Femur (tissue), 1 donor: ENCODE data around the gene YPEL1.

ENCODE experiments used
- DNase-seq: peaks from one replicate; pipeline ENCODE4 v3.0.0-alpha.2; 2017

Gene YPEL1

GRCh38 chr22:21735200-21736083, at the start of gene YPEL1:
YPEL1 (minus strand) TSS chr22:21735794; CDS start chr22:21710744, 25,050 bp downstream.
- DNase-seq: peak; percentile 98

GRCh38 chr22:21780259-21780658, 44.7 kb upstream of the YPEL1 start:
- DNase-seq: no peak

- DNase-seq: no peak
These were observed 43.9 kb upstream of the YPEL1 start for GRCh38 chr22:21779444-21779843.

- no peak for DNase-seq
These were observed 43.2 kb upstream of the YPEL1 start for GRCh38 chr22:21778705-21779363.

- no peak for DNase-seq
These were observed 36.0 kb upstream of the YPEL1 start for GRCh38 chr22:21771631-21771976.

GRCh38 chr22:21768435-21768834, 32.8 kb upstream of the YPEL1 start:
- no peak for DNase-seq

- no peak for DNase-seq
These were observed 31.3 kb upstream of the YPEL1 start for GRCh38 chr22:21766691-21767462.

GRCh38 chr22:21765909-21766529, 30.4 kb upstream of the YPEL1 start:
- DNase-seq: no peak

- no peak for DNase-seq
These were observed 28.6 kb upstream of the YPEL1 start for GRCh38 chr22:21764038-21764804.

GRCh38 chr22:21762712-21763581, 27.4 kb upstream of the YPEL1 start:
- DNase-seq: no peak

GRCh38 chr22:21761994-21762680, 26.5 kb upstream of the YPEL1 start:
- no peak for DNase-seq

- no peak for DNase-seq
These were observed 25.5 kb upstream of the YPEL1 start for GRCh38 chr22:21761086-21761485.

GRCh38 chr22:21760640-21761039, 25.0 kb upstream of the YPEL1 start:
- no peak for DNase-seq

- no peak for DNase-seq
These were observed 24.2 kb upstream of the YPEL1 start for GRCh38 chr22:21759646-21760376.

- no peak for DNase-seq
These were observed 23.5 kb upstream of the YPEL1 start for GRCh38 chr22:21759093-21759492.

GRCh38 chr22:21758091-21758864, 22.7 kb upstream of the YPEL1 start:
- DNase-seq: no peak

- no peak for DNase-seq
These were observed 20.3 kb upstream of the YPEL1 start for GRCh38 chr22:21755851-21756284.

- peak; percentile 68 for DNase-seq
These were observed 18.9 kb upstream of the YPEL1 start for GRCh38 chr22:21754523-21754922.
